CD4-positive, CD25-positive, alpha-beta regulatory T cell (primary cell): ENCODE data around the gene EGFL8. TPM values are rescaled to one million over a fixed set of nuclear protein-coding genes. Genes with fewer than 3 reads are reported as not detected.

ENCODE experiments used
- ATAC-seq, 2 donors: fragments of 150-1000 bp; cut with Tn5 transposase; one replicate each; pipeline ENCODE4 v1.10.0; 2021; ENCODE audit warnings: low read depth in 2 of 2, moderate number of reproducible peaks in 2 of 2, moderate library complexity in 1 of 2
- DNase-seq, 3 donors: peaks; one replicate each; pipeline versions ENCODE4 v3.0.0 to v3.0.0-alpha.2; 2012 to 2022; ENCODE audit warnings: mixed read lengths in 1 of 3
- H3K27ac ChIP-seq: one replicate; pipeline ENCODE4 v1.7.0; 2013; ENCODE audit warnings: mild to moderate bottlenecking, low read length; ENCODE audit not compliant: insufficient read depth, poor library complexity, severe bottlenecking
- H3K27me3 ChIP-seq: one replicate; pipeline ENCODE4 v1.7.0; 2013; ENCODE audit warnings: low read length; ENCODE audit not compliant: control insufficient read depth, insufficient read depth
- H3K36me3 ChIP-seq: one replicate; pipeline ENCODE4 v1.7.0; 2013; ENCODE audit warnings: mild to moderate bottlenecking, low read length, moderate library complexity; ENCODE audit not compliant: control insufficient read depth, insufficient read depth
- H3K4me1 ChIP-seq: 2 replicates; pipeline ENCODE4 v1.7.0; 2013; ENCODE audit warnings: mild to moderate bottlenecking, low read length; ENCODE audit not compliant: insufficient read depth, control insufficient read depth, poor library complexity, severe bottlenecking
- H3K4me3 ChIP-seq: one replicate; pipeline ENCODE4 v1.7.0; 2013; ENCODE audit warnings: low read depth, mild to moderate bottlenecking, low read length, moderate library complexity
- H3K9me3 ChIP-seq, 2 experiments: 1 replicate in 1 of 2; 2 replicates in 1 of 2; pipeline ENCODE4 v1.7.0; 2013; ENCODE audit warnings: low read length in 2 of 2, mild to moderate bottlenecking in 1 of 2, moderate library complexity in 1 of 2; ENCODE audit not compliant: control insufficient read depth in 2 of 2
- H3K27ac Mint-ChIP-seq, 3 donors: one replicate each; pipeline ENCODE4 v1.8.0; 2020 to 2022; ENCODE audit warnings: mild to moderate bottlenecking in 3 of 3, mixed read lengths in 3 of 3, moderate library complexity in 2 of 3
- H3K27me3 Mint-ChIP-seq: one replicate; pipeline ENCODE4 v1.8.0; 2022; ENCODE audit warnings: mild to moderate bottlenecking, mixed read lengths
- H3K36me3 Mint-ChIP-seq: one replicate; pipeline ENCODE4 v1.8.0; 2020; ENCODE audit warnings: mixed read lengths
- H3K4me1 Mint-ChIP-seq, 4 donors: one replicate each; pipeline ENCODE4 v1.8.0; 2020 to 2022; ENCODE audit warnings: mixed read lengths in 4 of 4, mild to moderate bottlenecking in 1 of 4
- H3K4me3 Mint-ChIP-seq, 4 donors: one replicate each; pipeline ENCODE4 v1.8.0; 2020 to 2022; ENCODE audit warnings: mild to moderate bottlenecking in 4 of 4, mixed read lengths in 4 of 4, moderate library complexity in 3 of 4
- H3K9me3 Mint-ChIP-seq, 7 donors: one replicate each; pipeline ENCODE4 v1.8.0; 2020 to 2022; ENCODE audit warnings: mixed read lengths in 7 of 7, mild to moderate bottlenecking in 3 of 7, moderate library complexity in 2 of 7
- polyA plus RNA-seq, 4 donors: library from polyadenylated mRNA; unstranded; fragments of 300-500 nt; fragmentation: Illumina TruSeq; gene quantifications; one replicate each; pipeline ENCODE4 v1.2.3, GENCODE V29; 2021
- total RNA-seq: library from RNA; stranded (reverse); gene quantifications from one replicate; pipeline ENCODE4 v1.2.3, GENCODE V29; 2022

The EGFL8 gene
- total and polyA plus RNA-seq, 5 donors from 2014 or later, result 0.60 to 9.9 TPM; not detected in 3

DNA sequence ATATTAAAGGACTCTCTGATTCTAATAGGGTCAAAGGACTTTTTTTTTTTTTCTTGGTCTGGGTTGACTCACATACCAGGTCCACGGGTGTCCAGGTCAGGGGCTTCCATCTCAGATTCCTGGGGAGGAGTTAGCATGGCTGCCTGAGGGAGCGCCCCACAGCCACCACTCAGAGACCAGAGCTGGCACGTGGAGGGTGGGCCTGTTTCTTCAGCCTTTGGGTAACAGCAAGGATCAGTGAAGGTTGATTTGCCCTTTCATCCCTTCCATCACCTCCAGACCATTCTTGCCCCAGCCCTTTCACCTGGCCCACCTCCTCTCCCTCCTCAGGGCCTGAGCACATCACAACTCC is 33.9 kb downstream of the EGFL8 start:
- H3K4me3 ChIP-seq, result no peak overlapping the region
- DNase-seq, result no peak
- Mint-ChIP-seq H3K9me3 (no peaks in the 10 kb centered on the region), H3K4me3 (peak overlapping the region in 3 of 4 donors; percentile 35 to 64 (median 61)), H3K27ac (peak overlapping the region in 1 of 3 donors; percentile 31), H3K27me3 (peaks cover 20% of the 10 kb centered on the region), H3K4me1 (peaks cover 18 to 31% (median 22%) of the 10 kb centered on the region in 4 donors), H3K36me3 (no peaks in the 10 kb centered on the region)
- no peaks in the 10 kb centered on the region for H3K36me3 ChIP-seq
- no peak overlapping the region for H3K27ac ChIP-seq
- H3K9me3 ChIP-seq, result no peaks in the 10 kb centered on the region
- H3K4me1 ChIP-seq, result peaks cover 32% of the 10 kb centered on the region
- no peak for ATAC-seq
- H3K27me3 ChIP-seq, result no peaks in the 10 kb centered on the region

DNA sequence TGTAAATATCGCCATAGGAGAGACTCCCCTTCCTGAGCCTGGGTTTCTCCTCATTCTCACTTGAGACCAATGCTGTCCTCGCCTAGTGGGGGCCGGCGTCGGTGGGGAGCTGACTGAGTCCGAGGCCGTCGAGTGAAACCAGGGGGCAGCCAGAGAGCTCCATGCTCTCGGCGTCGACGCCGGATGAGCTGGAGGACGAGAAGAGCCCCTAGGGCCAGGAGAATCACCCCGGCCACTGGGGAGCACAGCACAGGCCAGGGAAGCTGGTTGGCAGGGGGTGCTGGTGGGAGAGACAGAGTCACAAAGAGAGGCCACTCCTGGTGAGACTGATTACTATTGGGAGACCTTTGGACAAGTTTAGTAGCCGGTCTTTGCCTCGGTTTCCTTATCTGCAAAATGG is 34.5 kb downstream of the EGFL8 start:
- H3K4me3 Mint-ChIP-seq, result peak overlapping the region in 2 of 4 donors; percentile 61 to 64
- H3K4me3 ChIP-seq, result no peak overlapping the region
- H3K4me1 Mint-ChIP-seq, result peaks cover 13 to 25% (median 17%) of the 10 kb centered on the region in 4 donors
- no peaks in the 10 kb centered on the region for H3K27me3 ChIP-seq
- H3K27ac Mint-ChIP-seq, result peak overlapping the region in 1 of 3 donors; percentile 20
- no peak overlapping the region for H3K27ac ChIP-seq
- H3K9me3 Mint-ChIP-seq, result no peaks in the 10 kb centered on the region
- ATAC-seq, result no peak
- DNase-seq, result no peak
- H3K36me3 Mint-ChIP-seq, result no peaks in the 10 kb centered on the region
- peaks cover 27% of the 10 kb centered on the region for H3K4me1 ChIP-seq
- no peaks in the 10 kb centered on the region for H3K9me3 ChIP-seq
- no peaks in the 10 kb centered on the region for H3K36me3 ChIP-seq
- peaks cover 22% of the 10 kb centered on the region for H3K27me3 Mint-ChIP-seq

- no peaks in the 10 kb centered on the region for H3K36me3 Mint-ChIP-seq
- Histone ChIP-seq H3K36me3 (no peaks in the 10 kb centered on the region), H3K27me3 (no peaks in the 10 kb centered on the region), H3K27ac (no peak overlapping the region), H3K9me3 (no peaks in the 10 kb centered on the region), H3K4me3 (no peak overlapping the region), H3K4me1 (peaks cover 11% of the 10 kb centered on the region)
- no peak for DNase-seq
- no peak overlapping the region for H3K27ac Mint-ChIP-seq
- ATAC-seq, result no peak
- H3K4me3 Mint-ChIP-seq, result peak overlapping the region in 2 of 4 donors; percentile 22 to 76
- H3K4me1 Mint-ChIP-seq, result peaks cover 0 to 7% (median 3%) of the 10 kb centered on the region in 4 donors
- H3K27me3 Mint-ChIP-seq, result peaks cover 26% of the 10 kb centered on the region
- H3K9me3 Mint-ChIP-seq, result no peaks in the 10 kb centered on the region
Observed at GRCh38 chr6:32200711-32201475, 36.5 kb downstream of the EGFL8 start.

- H3K4me1 ChIP-seq, result peaks cover under 1% of the 10 kb centered on the region
- Mint-ChIP-seq H3K27me3 (peaks cover 26% of the 10 kb centered on the region), H3K4me3 (no peak overlapping the region), H3K27ac (no peak overlapping the region), H3K4me1 (no peaks in the 10 kb centered on the region), H3K36me3 (no peaks in the 10 kb centered on the region), H3K9me3 (no peaks in the 10 kb centered on the region)
- H3K4me3 ChIP-seq, result no peak overlapping the region
- H3K9me3 ChIP-seq, result no peaks in the 10 kb centered on the region
- no peaks in the 10 kb centered on the region for H3K36me3 ChIP-seq
- no peaks in the 10 kb centered on the region for H3K27me3 ChIP-seq
- no peak for DNase-seq
- H3K27ac ChIP-seq, result no peak overlapping the region
- no peak for ATAC-seq
Observed at GRCh38 chr6:32202186-32202585, 37.8 kb downstream of the EGFL8 start.

GRCh38 chr6:32203426-32204267 is 39.3 kb downstream of the EGFL8 start:
- no peaks in the 10 kb centered on the region for H3K27me3 ChIP-seq
- peaks cover 26% of the 10 kb centered on the region for H3K27me3 Mint-ChIP-seq
- H3K27ac ChIP-seq, result no peak overlapping the region
- no peak overlapping the region for H3K4me3 ChIP-seq
- no peaks in the 10 kb centered on the region for H3K9me3 Mint-ChIP-seq
- no peak for ATAC-seq
- H3K4me1 Mint-ChIP-seq, result no peaks in the 10 kb centered on the region
- H3K4me3 Mint-ChIP-seq, result no peak overlapping the region
- H3K36me3 Mint-ChIP-seq, result no peaks in the 10 kb centered on the region
- H3K27ac Mint-ChIP-seq, result no peak overlapping the region
- DNase-seq, result no peak
- no peaks in the 10 kb centered on the region for H3K36me3 ChIP-seq
- no peaks in the 10 kb centered on the region for H3K4me1 ChIP-seq
- H3K9me3 ChIP-seq, result no peaks in the 10 kb centered on the region

- H3K27me3 ChIP-seq, result no peaks in the 10 kb centered on the region
- Mint-ChIP-seq H3K4me3 (no peak overlapping the region), H3K9me3 (no peaks in the 10 kb centered on the region), H3K27ac (no peak overlapping the region), H3K36me3 (no peaks in the 10 kb centered on the region), H3K27me3 (peaks cover 26% of the 10 kb centered on the region), H3K4me1 (no peaks in the 10 kb centered on the region)
- no peak for ATAC-seq
- no peak overlapping the region for H3K27ac ChIP-seq
- no peaks in the 10 kb centered on the region for H3K36me3 ChIP-seq
- H3K4me3 ChIP-seq, result no peak overlapping the region
- no peaks in the 10 kb centered on the region for H3K4me1 ChIP-seq
- no peaks in the 10 kb centered on the region for H3K9me3 ChIP-seq
- no peak for DNase-seq
Observed at GRCh38 chr6:32204268-32204715, 39.9 kb downstream of the EGFL8 start.

GRCh38 chr6:32208996-32209395 is 44.6 kb downstream of the EGFL8 start:
- peak overlapping the region in 2 of 3 donors; percentile 3 to 91 for H3K27ac Mint-ChIP-seq
- H3K4me1 Mint-ChIP-seq, result no peaks in the 10 kb centered on the region
- no peaks in the 10 kb centered on the region for H3K9me3 ChIP-seq
- no peak overlapping the region for H3K4me3 ChIP-seq
- no peaks in the 10 kb centered on the region for H3K27me3 ChIP-seq
- no peak for DNase-seq
- peaks cover 17% of the 10 kb centered on the region for H3K27me3 Mint-ChIP-seq
- no peak overlapping the region for H3K27ac ChIP-seq
- no peaks in the 10 kb centered on the region for H3K36me3 Mint-ChIP-seq
- no peak overlapping the region for H3K4me3 Mint-ChIP-seq
- no peaks in the 10 kb centered on the region for H3K4me1 ChIP-seq
- no peak for ATAC-seq
- H3K9me3 Mint-ChIP-seq, result no peaks in the 10 kb centered on the region
- H3K36me3 ChIP-seq, result no peaks in the 10 kb centered on the region
